ENCODE data around the gene MEF2A.

GRCh38 chr15:99711625-99712024 is 145.8 kb downstream of the MEF2A start:
- TF ChIP-seq CTCF (IDR thresholded peaks at IDR 0.05) (no peak), POLR2A (IDR thresholded peaks at IDR 0.05) (no peak)

All from lower leg skin (tissue), 3 donors.